ENCODE data around the gene ICE2.

The ICE2 gene, protein sequence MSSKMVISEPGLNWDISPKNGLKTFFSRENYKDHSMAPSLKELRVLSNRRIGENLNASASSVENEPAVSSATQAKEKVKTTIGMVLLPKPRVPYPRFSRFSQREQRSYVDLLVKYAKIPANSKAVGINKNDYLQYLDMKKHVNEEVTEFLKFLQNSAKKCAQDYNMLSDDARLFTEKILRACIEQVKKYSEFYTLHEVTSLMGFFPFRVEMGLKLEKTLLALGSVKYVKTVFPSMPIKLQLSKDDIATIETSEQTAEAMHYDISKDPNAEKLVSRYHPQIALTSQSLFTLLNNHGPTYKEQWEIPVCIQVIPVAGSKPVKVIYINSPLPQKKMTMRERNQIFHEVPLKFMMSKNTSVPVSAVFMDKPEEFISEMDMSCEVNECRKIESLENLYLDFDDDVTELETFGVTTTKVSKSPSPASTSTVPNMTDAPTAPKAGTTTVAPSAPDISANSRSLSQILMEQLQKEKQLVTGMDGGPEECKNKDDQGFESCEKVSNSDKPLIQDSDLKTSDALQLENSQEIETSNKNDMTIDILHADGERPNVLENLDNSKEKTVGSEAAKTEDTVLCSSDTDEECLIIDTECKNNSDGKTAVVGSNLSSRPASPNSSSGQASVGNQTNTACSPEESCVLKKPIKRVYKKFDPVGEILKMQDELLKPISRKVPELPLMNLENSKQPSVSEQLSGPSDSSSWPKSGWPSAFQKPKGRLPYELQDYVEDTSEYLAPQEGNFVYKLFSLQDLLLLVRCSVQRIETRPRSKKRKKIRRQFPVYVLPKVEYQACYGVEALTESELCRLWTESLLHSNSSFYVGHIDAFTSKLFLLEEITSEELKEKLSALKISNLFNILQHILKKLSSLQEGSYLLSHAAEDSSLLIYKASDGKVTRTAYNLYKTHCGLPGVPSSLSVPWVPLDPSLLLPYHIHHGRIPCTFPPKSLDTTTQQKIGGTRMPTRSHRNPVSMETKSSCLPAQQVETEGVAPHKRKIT

DNA sequence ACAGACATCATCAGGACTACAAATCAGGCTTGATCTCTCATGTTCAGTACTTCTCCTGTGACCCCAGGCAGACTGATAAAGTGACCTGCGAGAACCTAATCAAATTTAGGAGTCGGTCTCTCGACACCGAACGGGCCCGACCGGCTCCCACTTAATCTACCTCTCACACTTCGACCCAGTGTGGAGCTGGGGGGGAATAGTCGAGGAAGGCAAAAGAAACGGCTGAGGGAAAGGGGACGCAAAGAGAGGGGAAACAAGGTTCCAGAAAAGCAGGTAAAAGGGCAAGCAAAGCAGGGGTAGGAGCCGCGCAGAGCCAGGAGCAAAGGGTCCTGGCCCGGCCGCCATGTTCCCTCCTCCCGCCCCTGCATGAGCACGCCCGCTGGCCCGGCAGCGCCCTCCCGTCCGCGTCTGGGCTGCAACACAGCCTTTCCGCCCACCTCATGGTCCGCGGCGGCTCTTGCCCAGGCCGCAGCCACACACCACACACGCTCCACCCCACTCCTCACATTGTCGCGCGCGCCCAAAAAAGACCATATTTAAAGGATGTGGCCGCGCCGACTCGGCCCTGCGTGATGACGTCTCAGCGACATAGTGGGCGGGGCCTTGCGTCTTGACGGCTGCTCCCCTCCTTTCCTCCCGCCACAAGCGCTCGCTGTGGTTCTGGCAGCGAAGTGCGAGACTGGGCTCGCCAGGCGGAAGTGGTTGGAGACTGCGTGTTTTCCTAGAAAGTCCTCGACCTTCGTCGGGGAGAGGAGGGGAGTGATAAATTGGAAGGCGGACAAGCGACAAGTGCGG is at the start of gene ICE2:
Gene ICE2 (minus strand): TSS at position 577 of the 795 bp plus-strand sequence. CDS start 1,165 bp downstream, outside the sequence.
- peak; percentile 68 for DNase-seq

DNA sequence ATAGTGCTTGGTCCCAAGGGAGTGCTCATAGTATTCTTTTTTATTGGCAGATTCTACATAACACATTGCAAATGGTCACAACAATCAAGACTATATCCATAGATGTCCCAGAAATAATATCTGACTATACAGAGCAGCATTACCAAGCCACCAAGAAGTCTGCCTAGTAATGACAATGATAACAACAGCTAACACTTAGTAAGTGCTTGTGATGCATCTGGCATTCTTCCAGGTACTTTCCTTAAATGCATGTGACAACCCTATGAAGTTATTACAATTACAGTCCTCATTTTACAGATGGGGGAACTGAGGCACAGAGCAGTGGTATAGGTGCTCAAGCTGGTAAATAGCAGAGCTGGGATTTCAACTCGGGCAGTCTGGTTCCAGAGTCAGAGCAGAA is 49.6 kb upstream of the ICE2 start:
- no peak for DNase-seq

DNA sequence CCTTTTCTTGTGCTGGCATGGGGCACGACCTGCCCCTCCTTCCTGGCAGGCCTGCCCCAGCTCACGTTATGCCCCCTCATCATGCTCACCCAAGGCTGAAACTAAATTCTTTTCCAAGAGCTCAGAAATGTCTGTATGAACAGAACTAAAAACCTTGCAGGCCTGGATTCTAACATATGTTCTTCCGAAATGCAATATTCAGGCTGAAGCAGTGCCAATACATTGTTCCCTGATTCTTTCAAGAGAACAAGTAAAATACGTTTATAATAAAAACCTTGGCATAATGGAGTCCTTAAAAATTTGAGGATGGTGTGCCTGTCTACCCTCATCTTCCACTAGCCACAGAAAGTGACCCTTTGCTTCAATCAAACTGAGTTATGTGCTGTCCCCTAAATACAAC is 48.5 kb upstream of the ICE2 start:
- DNase-seq = no peak

DNA sequence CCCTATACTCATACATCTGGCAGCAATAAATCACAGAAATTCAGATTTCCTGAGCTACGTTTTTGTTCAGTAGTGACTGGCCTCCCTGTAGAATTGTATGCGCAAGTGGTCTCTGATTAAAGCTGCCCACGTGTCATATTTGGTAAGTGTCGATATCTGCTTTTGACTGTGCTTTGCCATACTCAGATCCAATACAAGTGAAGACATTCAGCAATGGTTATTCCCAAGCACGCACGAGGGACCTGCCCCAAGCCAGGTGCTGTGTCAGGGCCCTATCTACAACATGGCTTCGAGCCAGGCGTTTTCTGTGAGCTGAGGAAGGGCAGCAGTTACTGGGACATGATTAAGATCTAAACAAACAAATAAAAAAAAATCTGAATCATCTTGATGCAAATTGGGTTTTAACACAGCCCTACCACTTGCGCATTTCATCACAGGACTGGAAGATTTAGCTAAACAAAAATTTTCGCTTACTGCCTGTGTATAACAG is 47.2 kb upstream of the ICE2 start:
- no peak for DNase-seq

DNA sequence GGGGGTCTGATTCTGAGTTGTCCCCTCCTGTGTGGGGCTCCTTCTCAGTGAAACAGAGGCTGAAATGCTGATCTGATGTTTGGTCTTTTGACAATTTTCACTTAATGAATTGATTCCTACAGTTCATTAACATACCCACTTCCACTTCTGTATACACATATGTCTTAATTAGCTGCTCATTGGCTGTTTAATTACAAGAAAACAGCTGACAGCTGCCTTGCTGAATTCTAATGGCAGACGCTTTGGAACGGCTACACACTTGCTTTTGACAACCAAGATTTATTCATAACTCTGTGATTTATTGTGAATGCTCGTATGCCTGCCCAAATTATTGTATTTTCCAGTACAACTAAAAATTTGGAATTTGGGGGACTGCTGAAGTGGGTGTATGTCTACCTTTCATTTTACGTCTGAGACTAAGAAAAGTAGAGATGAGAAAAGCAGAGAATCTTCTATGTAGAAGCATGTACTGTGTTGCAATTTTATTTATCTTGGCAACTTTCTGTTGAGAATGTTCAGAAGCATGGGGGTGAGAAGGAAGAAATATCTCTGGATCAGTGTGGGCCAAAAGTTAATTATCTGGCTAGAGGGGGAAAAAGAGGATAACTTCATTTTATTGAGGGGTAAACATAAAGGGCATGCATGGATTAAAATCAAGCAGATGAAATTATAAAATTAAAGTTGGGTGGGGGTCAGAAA is 46.5 kb upstream of the ICE2 start:
- DNase-seq = no peak

DNA sequence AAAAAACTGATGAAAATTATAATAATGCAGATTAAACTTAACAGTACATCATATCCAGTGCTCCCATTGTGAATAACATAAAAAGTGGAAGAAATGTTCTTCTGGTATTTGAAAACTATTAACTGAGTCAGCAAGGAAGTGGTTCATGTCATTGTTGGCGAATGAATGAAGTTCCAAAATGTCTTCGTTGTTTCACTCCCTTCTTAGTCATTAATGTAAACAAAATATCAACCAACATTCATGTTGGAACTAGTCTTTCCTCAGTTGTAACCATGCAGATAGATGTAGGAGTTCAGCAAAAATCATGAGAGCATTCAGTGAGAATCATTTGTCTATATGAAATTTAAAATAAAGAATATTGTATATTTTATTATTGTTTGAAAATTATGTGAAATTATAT is 44.1 kb upstream of the ICE2 start:
- DNase-seq = no peak

DNA sequence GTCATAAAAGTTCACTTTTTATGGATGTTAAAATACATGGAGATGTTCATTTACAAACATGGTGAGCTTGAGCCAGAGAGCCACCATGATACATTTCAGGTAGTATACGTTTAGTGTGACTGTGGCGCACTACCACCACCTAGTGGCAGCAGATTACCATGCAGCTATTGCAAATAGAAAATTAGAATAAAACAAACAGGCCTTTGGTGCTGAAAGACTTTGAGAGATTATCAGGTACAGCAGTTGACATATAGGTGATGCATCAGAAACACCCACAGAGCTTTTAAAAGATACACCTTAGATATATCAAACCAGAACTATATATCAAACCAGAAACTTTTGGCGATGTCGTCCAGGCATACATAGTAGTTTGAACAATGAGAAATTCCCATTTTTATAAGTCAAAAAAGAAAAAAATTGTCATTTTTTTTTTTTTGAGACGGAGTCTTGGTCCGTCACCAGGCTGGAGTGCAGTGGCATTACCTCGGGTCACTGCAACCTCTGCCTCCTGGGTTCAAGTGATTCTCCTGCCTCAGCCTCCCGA is 42.0 kb upstream of the ICE2 start:
- peak; percentile 46 for DNase-seq

DNA sequence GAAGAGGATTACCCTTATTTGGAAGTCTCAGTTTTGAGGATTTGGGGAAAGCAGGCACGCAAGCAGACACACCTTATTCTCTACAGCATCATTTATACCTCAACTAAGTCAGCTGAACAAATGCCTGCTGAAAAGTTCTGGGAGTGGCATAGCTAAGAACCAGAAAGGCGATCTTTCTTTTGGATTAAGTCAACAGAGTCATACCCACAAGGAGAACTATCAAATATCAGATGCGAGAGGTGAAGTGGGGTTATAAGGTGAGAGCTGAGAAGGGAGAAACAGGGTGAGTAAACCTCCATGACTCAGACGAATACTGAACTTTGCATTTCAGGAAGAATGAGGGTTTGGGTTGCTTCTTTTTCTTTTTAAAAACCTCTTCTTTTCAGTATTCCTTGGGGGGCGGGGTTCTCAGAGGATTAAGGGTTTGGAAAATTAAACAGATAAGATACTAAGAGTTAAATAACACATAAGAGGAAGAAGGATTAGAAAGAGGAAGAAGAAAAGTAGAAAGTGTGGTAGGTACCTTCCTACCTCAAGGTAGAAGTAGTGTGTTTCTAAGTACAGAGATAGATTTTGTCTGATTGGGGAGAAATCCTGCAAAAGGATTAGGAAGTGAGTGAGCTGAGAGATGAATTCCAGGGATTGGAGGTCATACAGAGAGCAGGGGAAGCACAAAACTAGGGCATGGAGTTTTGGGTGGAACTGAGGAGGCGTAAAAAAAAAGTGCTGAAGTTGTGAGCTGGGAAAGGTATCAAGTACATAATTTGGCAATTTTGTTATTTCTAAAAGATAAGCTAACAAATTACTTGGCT is 41.3 kb upstream of the ICE2 start:
- no peak for DNase-seq

DNA sequence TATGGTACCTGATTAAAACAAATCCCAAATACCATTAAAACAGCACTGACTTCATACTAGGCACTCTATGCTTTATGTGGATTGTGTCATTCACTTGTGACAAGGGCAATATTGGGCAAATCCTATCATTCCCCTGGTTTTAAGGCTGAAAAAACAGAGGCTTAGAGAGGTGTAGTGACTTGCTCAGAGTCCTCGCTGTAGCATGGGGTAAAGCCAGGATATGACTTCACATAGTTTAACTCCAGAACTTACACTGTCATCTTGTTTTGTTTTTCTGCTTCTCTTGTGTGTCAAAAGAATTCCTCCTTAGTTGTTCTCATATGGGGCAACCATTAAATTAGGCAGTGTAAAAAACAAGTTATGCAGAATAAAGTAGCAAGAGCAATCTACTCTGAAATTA is 40.3 kb upstream of the ICE2 start:
- DNase-seq = no peak

DNA sequence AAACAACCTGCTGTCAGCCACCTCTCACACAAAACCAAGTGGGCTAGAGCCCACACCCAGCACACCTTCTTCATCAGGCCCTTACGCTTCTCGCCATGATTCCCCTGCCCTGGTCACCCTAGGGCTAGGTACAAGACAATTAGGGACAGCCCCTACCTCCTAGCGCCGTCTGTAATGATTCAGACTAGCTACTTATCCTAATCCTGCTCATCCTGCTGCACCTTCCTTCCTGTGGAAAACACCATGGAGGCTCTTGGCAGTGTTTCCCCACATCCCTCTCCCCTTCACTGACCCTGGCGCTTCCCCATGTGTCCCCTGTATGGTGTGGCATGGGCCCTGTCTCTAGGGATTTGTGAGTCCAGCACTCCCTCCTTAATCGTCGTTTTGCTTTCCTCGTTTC is 39.6 kb upstream of the ICE2 start:
- DNase-seq = no peak

DNA sequence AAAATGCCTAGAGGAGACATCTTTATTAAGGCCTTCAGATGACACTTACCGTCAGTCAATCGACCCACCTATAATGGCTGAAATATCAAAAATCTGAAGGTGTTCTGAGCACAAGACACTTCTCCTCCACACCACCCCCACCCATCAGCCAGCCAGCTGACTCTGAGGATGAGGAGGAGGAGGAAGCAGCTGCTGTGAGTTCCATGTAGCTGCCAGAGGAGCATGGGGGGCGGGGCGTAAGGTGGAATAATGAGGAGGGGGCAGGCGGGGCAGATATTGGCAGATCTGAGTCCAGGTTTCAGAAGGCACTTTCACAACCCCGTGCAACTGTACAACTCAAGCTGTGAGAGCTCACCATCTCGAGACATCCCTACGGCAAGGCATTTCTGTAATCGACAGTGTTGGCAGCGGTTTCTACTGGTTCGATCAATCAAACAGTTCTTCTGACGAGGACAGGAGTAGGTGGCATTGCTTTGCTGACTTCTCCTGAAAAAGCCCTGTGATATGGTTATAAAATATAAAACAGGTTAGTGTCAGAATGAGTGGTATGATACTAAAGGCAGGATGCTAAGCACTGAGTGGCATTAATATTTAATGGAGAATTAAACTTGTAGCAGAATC is 35.4 kb upstream of the ICE2 start:
- DNase-seq = no peak

DNA sequence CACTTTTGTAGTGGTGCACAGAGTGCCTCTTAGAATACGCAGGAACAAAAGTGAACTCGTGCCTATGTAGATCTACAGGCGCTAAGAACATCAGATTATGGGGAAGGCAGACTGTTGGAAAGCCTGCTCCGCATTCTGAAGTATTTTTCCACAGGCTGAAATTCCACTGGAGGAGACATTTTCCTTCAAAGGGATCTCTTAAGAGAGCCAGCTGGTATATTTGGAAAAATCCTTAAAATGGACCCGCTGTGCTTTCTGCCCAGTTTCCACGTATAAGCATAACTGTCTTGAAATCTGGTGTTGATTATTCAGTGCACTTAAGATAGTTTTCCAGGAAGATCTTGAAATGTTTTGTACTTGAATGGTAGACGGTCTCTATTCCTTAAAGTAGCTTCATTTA is 34.7 kb upstream of the ICE2 start:
- no peak for DNase-seq

DNA sequence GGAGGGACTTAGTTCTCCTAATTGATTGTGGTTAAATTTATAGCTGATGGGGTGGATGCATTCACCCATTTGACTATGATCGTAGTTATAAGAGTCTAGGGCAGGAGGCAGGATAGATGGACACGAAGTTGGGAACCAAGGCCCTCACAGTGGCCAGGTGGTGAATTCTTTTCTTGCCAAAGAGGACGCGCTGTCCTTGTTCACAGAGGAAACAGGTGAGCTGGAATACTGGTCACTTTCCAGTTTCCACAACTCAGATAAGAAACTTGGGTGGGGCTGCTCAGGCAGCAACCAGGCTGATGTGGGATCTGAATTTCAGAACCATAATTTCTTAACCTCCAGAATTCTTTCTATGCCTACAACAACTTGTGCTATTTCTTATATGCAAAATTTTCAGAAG is 34.0 kb upstream of the ICE2 start:
- DNase-seq = no peak

DNA sequence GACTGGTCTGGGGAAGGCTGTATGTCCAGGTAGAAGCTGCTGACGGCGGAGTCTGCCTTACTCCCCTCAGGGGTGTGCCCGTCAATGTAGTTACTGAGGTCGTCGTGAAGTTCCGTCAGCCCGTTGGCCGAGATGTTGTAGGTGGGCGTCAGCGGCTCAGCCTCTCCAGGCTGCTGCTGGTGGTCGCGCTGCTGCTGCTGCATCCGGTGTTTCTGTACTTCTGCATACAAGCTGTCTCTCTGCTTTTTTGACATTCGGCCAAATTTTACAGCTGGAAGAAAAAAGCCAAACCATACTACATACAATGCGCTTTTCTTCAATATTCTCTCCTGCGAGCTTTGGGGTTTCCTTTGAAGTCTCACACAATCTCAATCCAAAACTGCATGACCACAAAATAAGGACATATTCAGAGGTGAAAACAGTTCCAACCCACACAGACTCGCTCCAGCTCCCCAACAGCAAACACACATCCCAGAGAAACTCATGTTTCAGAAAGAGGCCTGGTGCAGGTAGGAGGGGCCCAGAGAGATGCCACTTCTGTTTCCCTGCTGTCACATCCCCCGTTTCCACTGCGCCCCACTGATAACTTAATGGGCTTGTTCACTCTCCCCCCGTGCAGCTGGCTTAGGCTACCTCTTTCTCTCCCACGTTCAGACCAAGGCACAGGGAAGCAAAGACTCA is 32.5 kb upstream of the ICE2 start:
- no peak for DNase-seq

DNA sequence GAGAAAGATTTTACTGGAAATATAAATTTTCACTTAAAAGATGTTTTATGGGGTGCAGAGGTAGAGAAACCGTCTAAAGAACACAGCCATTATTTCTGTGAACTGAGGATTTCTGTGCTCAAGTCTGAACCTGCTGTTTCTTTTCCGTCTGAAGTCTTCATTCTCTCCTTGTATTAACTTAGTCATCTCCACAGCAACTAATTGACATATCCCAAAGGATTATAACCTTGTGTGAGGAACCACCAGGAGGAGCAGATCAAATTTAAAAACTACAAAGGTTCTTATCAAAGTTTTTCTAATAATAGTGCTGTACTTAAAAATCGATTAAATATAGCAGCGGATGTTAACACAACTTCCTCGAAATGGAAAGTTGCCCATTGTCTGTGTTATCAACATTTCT is 31.1 kb upstream of the ICE2 start:
- DNase-seq = no peak

DNA sequence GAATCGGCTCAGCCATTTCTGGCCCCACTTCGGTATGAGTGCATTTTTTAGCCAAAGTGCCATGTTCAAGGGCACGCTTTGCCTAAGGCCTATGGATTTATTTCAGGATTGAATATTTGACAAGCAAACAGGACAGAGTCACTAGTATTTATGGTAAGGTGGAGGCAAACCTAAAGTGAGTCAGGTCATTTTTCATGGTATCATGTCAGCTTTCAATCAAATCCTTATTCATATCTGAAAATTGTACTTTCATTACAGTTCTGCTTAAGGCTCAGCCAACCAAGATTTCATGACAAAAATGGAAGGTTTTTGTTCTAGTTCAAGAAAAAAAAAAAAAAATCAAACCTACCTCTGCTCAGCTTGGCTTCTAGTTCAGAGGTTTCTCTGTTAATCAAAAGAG is 30.5 kb upstream of the ICE2 start:
- DNase-seq = no peak

DNA sequence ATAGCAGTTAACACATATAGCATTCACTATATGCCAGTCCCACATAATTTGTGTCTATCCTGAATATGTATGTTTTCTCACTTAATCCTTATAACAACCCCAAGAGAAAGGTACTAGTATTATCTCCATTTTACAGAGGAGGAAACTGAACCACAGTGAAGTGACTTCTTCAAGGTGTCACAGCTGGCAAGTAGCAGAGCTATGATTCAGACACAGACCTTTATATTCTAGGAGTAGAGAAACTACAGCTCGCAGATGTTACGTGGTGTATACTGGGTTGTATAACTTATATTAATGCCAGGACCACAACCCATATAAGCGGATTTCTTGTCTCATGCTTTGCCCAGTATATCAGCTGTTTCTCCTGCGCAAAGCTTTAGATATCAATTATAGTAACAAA is 29.5 kb upstream of the ICE2 start:
- no peak for DNase-seq

DNA sequence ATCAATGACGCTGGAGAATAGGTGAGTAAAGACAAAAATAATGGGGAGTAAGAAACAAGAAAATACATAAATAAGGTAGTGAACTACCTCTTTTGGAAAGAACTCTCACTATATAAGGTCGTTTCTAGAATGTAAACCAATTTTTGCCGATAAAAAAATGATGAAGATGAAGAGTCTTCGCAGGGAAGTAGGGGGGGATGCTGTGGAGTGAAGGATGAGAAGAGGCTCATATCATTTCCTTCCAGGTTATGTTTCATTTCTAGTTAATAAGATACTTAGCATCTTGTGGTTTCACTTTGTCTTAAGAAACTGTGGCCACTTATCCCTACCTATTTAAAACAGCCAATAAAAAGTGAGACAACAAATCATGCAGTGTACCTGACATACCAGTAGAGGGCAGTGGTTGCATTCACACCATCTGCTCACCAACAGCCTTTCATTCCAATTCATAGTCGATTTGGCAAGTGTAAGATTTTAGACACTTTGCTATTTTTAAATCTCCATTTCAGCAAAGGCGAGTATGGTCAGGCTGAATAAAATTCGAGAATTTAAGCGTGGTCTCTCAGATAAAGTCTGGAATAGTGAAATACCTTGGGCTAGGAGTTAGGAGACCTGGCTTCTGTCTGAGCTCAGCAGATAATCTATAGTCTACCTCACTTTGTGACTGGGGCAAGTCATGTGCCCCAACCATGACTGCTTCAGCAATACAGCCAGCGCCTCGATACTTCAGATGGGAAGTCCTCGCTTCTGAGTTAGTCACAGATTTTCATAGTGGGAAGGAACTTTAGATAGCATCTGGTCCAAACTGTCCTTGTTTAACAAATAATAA is 28.9 kb upstream of the ICE2 start:
- DNase-seq = peak; percentile 36

DNA sequence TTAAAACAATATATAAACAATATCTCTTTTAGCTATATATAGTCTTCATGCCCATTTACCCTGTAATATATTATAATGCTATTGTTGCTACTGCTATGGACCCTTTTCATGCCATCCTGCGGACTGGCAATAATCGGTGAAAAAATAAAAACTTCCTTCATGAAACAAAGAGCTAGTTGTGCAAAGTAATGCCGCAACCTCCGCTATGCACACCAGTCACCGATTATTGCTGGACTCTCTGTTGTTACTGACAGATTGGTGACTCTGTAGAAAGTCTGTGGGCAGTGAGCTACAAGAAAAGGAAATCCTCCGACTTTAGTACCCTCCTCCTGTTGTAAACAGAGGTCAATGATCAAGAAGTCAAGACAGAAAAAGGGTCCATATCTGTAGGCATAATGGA is 17.9 kb upstream of the ICE2 start:
- no peak for DNase-seq

Data from NCI-H748 treated with DMSO at 0.1 percent for 48 hours (cell line).